IPS-18c (cell line): Measurements from ENCODE around the gene CHMP2A.
"Not testable (repeated sequence)": the region's sequence is repeated elsewhere in the genome, so short reads cannot be mapped to it uniquely, and the experiment has no call there.

ENCODE experiments used
- H3K4me3 ChIP-seq: 2 replicates; pipeline ENCODE4 v1.7.0; 2013; ENCODE audit warnings: low read depth, mild to moderate bottlenecking, low read length, moderate library complexity; ENCODE audit not compliant: insufficient read depth
- H3K9me3 ChIP-seq: one replicate; pipeline ENCODE4 v1.6.1; 2013; ENCODE audit warnings: mild to moderate bottlenecking, low read length, moderate library complexity; ENCODE audit not compliant: control insufficient read depth, insufficient read depth

The CHMP2A gene

GRCh38 chr19:58509731-58510083 lies 45.2 kb downstream of the CHMP2A start:
- no peaks in the 10 kb centered on the region for H3K9me3 ChIP-seq
- H3K4me3 ChIP-seq, result no peak overlapping the region

GRCh38 chr19:58507602-58508223 lies 47.2 kb downstream of the CHMP2A start:
- not testable (repeated sequence) for H3K9me3 ChIP-seq, H3K4me3 ChIP-seq
